Fibroblast of lung (primary cell): ENCODE measurements around the gene ANLN. TPM values are rescaled to one million over a fixed set of nuclear protein-coding genes. Genes with fewer than 3 reads are reported as not detected.

Experiments
- DNase-seq, 2 donors: peaks; one replicate each; pipeline versions ENCODE4 v3.0.0 to v3.0.0-alpha.2; 2010; ENCODE audit warnings: low read depth in 2 of 2
- H2AFZ ChIP-seq: 2 replicates; pipeline ENCODE4 v1.5.1; 2012; ENCODE audit warnings: low read length, control low read depth, inconsistent platforms
- H3K27ac ChIP-seq: 2 replicates; pipeline ENCODE4 v1.5.1; 2011; ENCODE audit warnings: low read length, control low read depth; ENCODE audit not compliant: insufficient read depth
- H3K27me3 ChIP-seq: 2 replicates; pipeline ENCODE4 v1.5.1; 2011; ENCODE audit warnings: mild to moderate bottlenecking, low read length; ENCODE audit not compliant: control insufficient read depth, insufficient read depth
- H3K36me3 ChIP-seq: 2 replicates; pipeline ENCODE4 v1.5.1; 2011; ENCODE audit warnings: low read length; ENCODE audit not compliant: control insufficient read depth, insufficient read depth
- H3K4me1 ChIP-seq: 2 replicates; pipeline ENCODE4 v1.5.1; 2011; ENCODE audit warnings: low read length; ENCODE audit not compliant: control insufficient read depth, insufficient read depth; ENCODE audit errors: extremely low read depth
- H3K4me2 ChIP-seq: 2 replicates; pipeline ENCODE4 v1.5.1; 2011; ENCODE audit warnings: low read length, control low read depth; ENCODE audit not compliant: insufficient read depth; ENCODE audit errors: extremely low read depth
- H3K4me3 ChIP-seq, 4 experiments: fragments of 200-600 bp in 1 of 4; sonication (generic) in 1 of 4; replicated peaks in 1 of 4; 2 replicates each; pipeline ENCODE4 v1.5.1; 2011 to 2016; ENCODE audit warnings: low read length in 4 of 4, low read depth in 3 of 4, mild to moderate bottlenecking in 3 of 4, control low read depth in 2 of 4, inconsistent platforms in 1 of 4, mixed read lengths in 1 of 4; ENCODE audit not compliant: insufficient read depth in 1 of 4; ENCODE audit errors: control extremely low read depth in 1 of 4
- H3K79me2 ChIP-seq: 2 replicates; pipeline ENCODE4 v1.5.1; 2012; ENCODE audit warnings: mild to moderate bottlenecking, low read length, inconsistent platforms; ENCODE audit not compliant: control insufficient read depth, insufficient read depth
- H3K9ac ChIP-seq: 2 replicates; pipeline ENCODE4 v1.5.1; 2011; ENCODE audit warnings: mild to moderate bottlenecking, low read length, control low read depth; ENCODE audit not compliant: insufficient read depth
- H3K9me3 ChIP-seq: 2 replicates; pipeline ENCODE4 v1.5.1; 2012; ENCODE audit warnings: low read depth, low read length; ENCODE audit not compliant: control insufficient read depth, insufficient read depth
- H4K20me1 ChIP-seq: 2 replicates; pipeline ENCODE4 v1.5.1; 2011; ENCODE audit warnings: low read length; ENCODE audit not compliant: control insufficient read depth, insufficient read depth; ENCODE audit errors: extremely low read depth
- CTCF ChIP-seq, 2 donors: IDR thresholded peaks in 1 of 2; conservative IDR thresholded peaks in 1 of 2; 1 replicate in 1 of 2; 2 replicates in 1 of 2; pipeline ENCODE4 v1.5.1; 2011 to 2012; ENCODE audit warnings: low read length in 2 of 2, control low read depth in 1 of 2, inconsistent platforms in 1 of 2, low read depth in 1 of 2, mild to moderate bottlenecking in 1 of 2
- EZH2 ChIP-seq: IDR thresholded peaks from 2 replicates; pipeline ENCODE4 v1.5.1; 2012; ENCODE audit warnings: low read length, control low read depth, mild to moderate bottlenecking; ENCODE audit errors: missing control alignments
- polyA minus RNA-seq: library from RNA; depleted of rRNA, polyadenylated mRNA; stranded (reverse); fragments of >200 nt; gene quantifications from 2 replicates; pipeline ENCODE4 v1.2.3, GENCODE V29; 2011; ENCODE audit warnings: low replicate concordance
- polyA plus RNA-seq, 2 donors: library from polyadenylated mRNA; depleted of rRNA in 1 of 2; stranded (reverse) in 1 of 2; unstranded in 1 of 2; fragments of >200 nt; gene quantifications; 2 replicates each; pipeline ENCODE4 v1.2.1, GENCODE V29; 2011 to 2012; ENCODE audit warnings: missing spikeins in 1 of 2
- total RNA-seq: library from RNA; depleted of rRNA; stranded (reverse); fragments of >200 nt; gene quantifications from 2 replicates; pipeline ENCODE4 v1.2.1, GENCODE V29; 2014

ANLN gene, protein sequence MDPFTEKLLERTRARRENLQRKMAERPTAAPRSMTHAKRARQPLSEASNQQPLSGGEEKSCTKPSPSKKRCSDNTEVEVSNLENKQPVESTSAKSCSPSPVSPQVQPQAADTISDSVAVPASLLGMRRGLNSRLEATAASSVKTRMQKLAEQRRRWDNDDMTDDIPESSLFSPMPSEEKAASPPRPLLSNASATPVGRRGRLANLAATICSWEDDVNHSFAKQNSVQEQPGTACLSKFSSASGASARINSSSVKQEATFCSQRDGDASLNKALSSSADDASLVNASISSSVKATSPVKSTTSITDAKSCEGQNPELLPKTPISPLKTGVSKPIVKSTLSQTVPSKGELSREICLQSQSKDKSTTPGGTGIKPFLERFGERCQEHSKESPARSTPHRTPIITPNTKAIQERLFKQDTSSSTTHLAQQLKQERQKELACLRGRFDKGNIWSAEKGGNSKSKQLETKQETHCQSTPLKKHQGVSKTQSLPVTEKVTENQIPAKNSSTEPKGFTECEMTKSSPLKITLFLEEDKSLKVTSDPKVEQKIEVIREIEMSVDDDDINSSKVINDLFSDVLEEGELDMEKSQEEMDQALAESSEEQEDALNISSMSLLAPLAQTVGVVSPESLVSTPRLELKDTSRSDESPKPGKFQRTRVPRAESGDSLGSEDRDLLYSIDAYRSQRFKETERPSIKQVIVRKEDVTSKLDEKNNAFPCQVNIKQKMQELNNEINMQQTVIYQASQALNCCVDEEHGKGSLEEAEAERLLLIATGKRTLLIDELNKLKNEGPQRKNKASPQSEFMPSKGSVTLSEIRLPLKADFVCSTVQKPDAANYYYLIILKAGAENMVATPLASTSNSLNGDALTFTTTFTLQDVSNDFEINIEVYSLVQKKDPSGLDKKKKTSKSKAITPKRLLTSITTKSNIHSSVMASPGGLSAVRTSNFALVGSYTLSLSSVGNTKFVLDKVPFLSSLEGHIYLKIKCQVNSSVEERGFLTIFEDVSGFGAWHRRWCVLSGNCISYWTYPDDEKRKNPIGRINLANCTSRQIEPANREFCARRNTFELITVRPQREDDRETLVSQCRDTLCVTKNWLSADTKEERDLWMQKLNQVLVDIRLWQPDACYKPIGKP
- total RNA-seq (6.2 and 21.5 TPM in 2 replicates), polyA plus RNA-seq (25.3 and 93.2 TPM in 2 replicates), polyA minus RNA-seq (26.8 and 125 TPM in 2 replicates)
- 23.3 and 82.8 TPM in 2 replicates for polyA plus RNA-seq (2012)

- Histone ChIP-seq H3K4me1 (peaks cover 13% of the 10 kb centered on the region), H3K4me2 (peak within 1 kb of the TSS; percentile 95), H3K27ac (peak within 1 kb of the TSS; percentile 93), H3K36me3 (no peaks in the 10 kb centered on the region), H2AFZ (peak within 1 kb of the TSS; percentile 77), H3K79me2 (peaks cover 46% of the 10 kb centered on the region), H3K9ac (peak within 1 kb of the TSS; percentile 80), H3K9me3 (no peaks in the 10 kb centered on the region), H4K20me1 (no peaks in the 10 kb centered on the region), H3K27me3 (no peaks in the 10 kb centered on the region), H3K4me3 (peak within 1 kb of the TSS; percentile 89 to 96 (median 94))
- TF ChIP-seq CTCF (conservative IDR thresholded peaks at IDR 0.05 in 1 of 2, IDR thresholded peaks at IDR 0.05 in 1 of 2; ENCODE audit: low read depth in 1 of 2, low read length in 2 of 2) (no peak), EZH2 (no peak)
- peak; percentile 94 to 96 for DNase-seq
Observed at GRCh38 chr7:36389371-36390198, at the start of gene ANLN. TSS of gene ANLN (plus strand) at chr7:36389862. CDS start at chr7:36390027, 165 bp downstream.

DNA sequence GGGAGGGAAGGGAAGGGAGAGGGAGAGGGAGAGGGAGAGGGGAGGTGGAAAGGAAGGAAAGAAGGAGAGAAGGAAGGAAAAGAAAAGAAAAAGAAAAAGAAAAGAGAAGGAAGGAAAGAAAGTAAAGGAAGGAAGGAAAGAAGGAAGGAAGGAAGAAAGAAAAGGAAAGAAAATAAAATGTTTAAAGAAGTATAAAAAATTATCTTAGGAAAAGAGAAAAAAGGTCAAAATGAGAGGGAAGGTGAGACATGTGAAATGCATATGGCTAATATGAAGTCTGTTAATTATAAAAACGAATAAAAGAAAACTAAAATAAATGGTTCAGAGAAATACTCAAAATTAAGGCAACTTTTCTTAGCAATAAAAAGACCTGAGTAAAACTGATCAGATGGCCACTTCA is 46.1 kb upstream of the ANLN start:
- no peaks in the 10 kb centered on the region for H3K79me2 ChIP-seq
- H3K27ac ChIP-seq: no peak overlapping the region
- no peak overlapping the region for H3K4me2 ChIP-seq
- H3K4me1 ChIP-seq: peaks cover 4% of the 10 kb centered on the region
- H4K20me1 ChIP-seq: no peaks in the 10 kb centered on the region
- no peak for DNase-seq
- no peak overlapping the region for H3K9ac ChIP-seq
- no peaks in the 10 kb centered on the region for H3K9me3 ChIP-seq
- TF ChIP-seq CTCF (conservative IDR thresholded peaks at IDR 0.05 in 1 of 2, IDR thresholded peaks at IDR 0.05 in 1 of 2; ENCODE audit: low read depth in 1 of 2, low read length in 2 of 2) (no peak), EZH2 (no peak)
- H3K4me3 ChIP-seq: no peak overlapping the region
- no peak overlapping the region for H2AFZ ChIP-seq
- H3K36me3 ChIP-seq: no peaks in the 10 kb centered on the region
- H3K27me3 ChIP-seq: no peaks in the 10 kb centered on the region
